Progenitor cell of endocrine pancreas (in vitro differentiated cells): Measurements from ENCODE around the gene COL1A1. TPM values are rescaled to one million over a fixed set of nuclear protein-coding genes. Genes with fewer than 3 reads are reported as not detected.

ENCODE experiments used
- DNase-seq: peaks from one replicate; pipeline ENCODE4 v3.0.0; 2021; ENCODE audit warnings: low spot score; ENCODE audit not compliant: unreplicated experiment
- H3K27ac Mint-ChIP-seq: 2 replicates; pipeline ENCODE4 v1.8.0; 2021; ENCODE audit warnings: mild to moderate bottlenecking, moderate library complexity, mixed read lengths
- H3K27me3 Mint-ChIP-seq: 2 replicates; pipeline ENCODE4 v1.8.0; 2021; ENCODE audit warnings: mixed read lengths
- H3K36me3 Mint-ChIP-seq: 2 replicates; pipeline ENCODE4 v1.8.0; 2022; ENCODE audit warnings: mixed read lengths; ENCODE audit not compliant: insufficient read depth
- H3K4me1 Mint-ChIP-seq: 2 replicates; pipeline ENCODE4 v1.8.0; 2021; ENCODE audit warnings: low read depth, mixed read lengths
- H3K4me3 Mint-ChIP-seq: 2 replicates; pipeline ENCODE4 v1.8.0; 2021; ENCODE audit warnings: low read depth, mild to moderate bottlenecking, moderate library complexity, mixed read lengths
- H3K9me3 Mint-ChIP-seq: 2 replicates; pipeline ENCODE4 v1.8.0; 2021; ENCODE audit warnings: low read depth, mixed read lengths
- CTCF ChIP-seq: fragments of 200-600 bp; sonication (generic); IDR thresholded peaks from one replicate; pipeline ENCODE4 v1.5.0; 2021; ENCODE audit warnings: antibody characterized with exemption, mild to moderate bottlenecking; ENCODE audit not compliant: unreplicated experiment
- total RNA-seq: library from RNA; stranded (reverse); gene quantifications from 2 replicates; pipeline ENCODE4 v1.2.1, GENCODE V29; 2021

The COL1A1 gene
- total RNA-seq, 1 donor from 2014 or later = 26.7 TPM

GRCh38 chr17:50188921-50189549, 12.4 kb downstream of the COL1A1 start:
- no peaks in the 10 kb centered on the region for H3K9me3 Mint-ChIP-seq
- H3K36me3 Mint-ChIP-seq = peaks cover 3% of the 10 kb centered on the region
- peaks cover 1% of the 10 kb centered on the region for H3K4me1 Mint-ChIP-seq
- no peak for DNase-seq
- TF ChIP-seq CTCF = no peak
- no peak overlapping the region for H3K4me3 Mint-ChIP-seq
- H3K27ac Mint-ChIP-seq = no peak overlapping the region
- H3K27me3 Mint-ChIP-seq = peaks cover 2% of the 10 kb centered on the region

- no peak for DNase-seq
- Mint-ChIP-seq H3K27ac (no peak overlapping the region), H3K27me3 (peaks cover 7% of the 10 kb centered on the region), H3K4me1 (peaks cover 2% of the 10 kb centered on the region), H3K9me3 (no peaks in the 10 kb centered on the region), H3K36me3 (peaks cover 3% of the 10 kb centered on the region), H3K4me3 (no peak overlapping the region)
- TF ChIP-seq CTCF = no peak
These were observed 12.9 kb downstream of the COL1A1 start for GRCh38 chr17:50188531-50188920.

GRCh38 chr17:50187751-50188530, 13.5 kb downstream of the COL1A1 start:
- TF ChIP-seq CTCF = no peak
- H3K27me3 Mint-ChIP-seq = peaks cover 10% of the 10 kb centered on the region
- no peak overlapping the region for H3K27ac Mint-ChIP-seq
- no peak overlapping the region for H3K4me3 Mint-ChIP-seq
- peaks cover 3% of the 10 kb centered on the region for H3K36me3 Mint-ChIP-seq
- peaks cover 2% of the 10 kb centered on the region for H3K4me1 Mint-ChIP-seq
- H3K9me3 Mint-ChIP-seq = no peaks in the 10 kb centered on the region
- DNase-seq = no peak

GRCh38 chr17:50187394-50187725, 14.1 kb downstream of the COL1A1 start:
- Mint-ChIP-seq H3K4me3 (no peak overlapping the region), H3K9me3 (no peaks in the 10 kb centered on the region), H3K27ac (no peak overlapping the region), H3K36me3 (peaks cover 3% of the 10 kb centered on the region), H3K27me3 (peaks cover 14% of the 10 kb centered on the region), H3K4me1 (peaks cover 2% of the 10 kb centered on the region)
- DNase-seq = no peak
- TF ChIP-seq CTCF = no peak

GRCh38 chr17:50186661-50187393, 14.6 kb downstream of the COL1A1 start:
- DNase-seq = no peak
- no peak overlapping the region for H3K27ac Mint-ChIP-seq
- H3K4me3 Mint-ChIP-seq = no peak overlapping the region
- peaks cover 2% of the 10 kb centered on the region for H3K4me1 Mint-ChIP-seq
- H3K27me3 Mint-ChIP-seq = peaks cover 17% of the 10 kb centered on the region
- H3K9me3 Mint-ChIP-seq = no peaks in the 10 kb centered on the region
- no peak for TF ChIP-seq CTCF
- peaks cover 3% of the 10 kb centered on the region for H3K36me3 Mint-ChIP-seq
